ENCODE results near the gene AHI1.
"Not testable (repeated sequence)": the region's sequence is repeated elsewhere in the genome, so short reads cannot be mapped to it uniquely, and the experiment has no call there.

AHI1 gene

GRCh38 chr6:135254471-135254870, 243.1 kb downstream of the AHI1 start:
- no peak for DNase-seq

- DNase-seq, result no peak
Measured at GRCh38 chr6:135251498-135252441, 245.8 kb downstream of the AHI1 start.

GRCh38 chr6:135250751-135251497, 246.6 kb downstream of the AHI1 start:
- DNase-seq, result no peak

DNA sequence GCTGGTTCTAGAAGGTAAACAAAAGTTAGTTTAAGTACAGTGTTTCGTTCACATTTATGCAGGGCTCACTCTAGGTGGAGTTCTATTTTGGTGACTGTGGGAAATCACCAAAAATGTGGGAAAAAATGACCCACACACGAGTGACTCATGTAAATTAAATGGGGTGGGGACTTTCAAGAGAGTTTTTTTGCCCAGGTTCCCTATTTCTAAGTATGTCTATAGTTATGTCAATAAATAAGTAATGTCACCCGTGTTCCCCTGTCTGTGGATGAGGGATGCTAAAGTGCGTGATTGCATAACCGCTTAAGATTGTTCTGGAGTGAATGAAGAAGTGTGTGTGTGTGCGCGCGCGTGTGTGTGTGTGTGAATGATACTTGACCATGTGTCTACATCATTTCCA, 247.3 kb downstream of the AHI1 start:
- DNase-seq, result no peak

DNA sequence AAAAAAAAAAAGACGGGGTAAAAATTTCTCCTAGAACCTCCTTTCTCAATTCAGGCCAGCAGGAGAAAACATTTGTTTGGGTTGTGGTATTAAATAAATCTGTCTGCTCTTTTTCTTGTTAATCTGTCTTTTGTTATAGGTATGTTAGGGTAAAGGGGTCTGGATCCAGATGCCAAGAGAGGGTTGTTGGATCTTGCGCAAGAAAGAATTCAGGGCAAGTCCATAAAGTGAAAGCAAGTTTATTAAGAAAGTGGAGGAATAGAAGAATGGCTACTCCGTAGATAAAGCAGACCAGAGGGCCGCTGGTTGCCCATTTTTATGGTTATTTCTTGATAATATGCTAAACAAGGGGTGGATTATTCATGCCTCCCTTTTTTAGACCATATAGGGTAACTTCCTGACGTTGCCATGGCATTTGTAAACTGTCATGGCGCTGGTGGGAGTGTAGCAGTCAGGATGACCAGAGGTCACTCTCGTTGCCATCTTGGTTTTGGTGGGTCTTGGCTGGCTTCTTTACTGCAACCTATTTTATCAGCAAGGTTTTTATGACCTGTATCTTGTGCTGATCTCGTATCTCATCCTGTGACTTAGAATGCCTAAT, 251.0 kb downstream of the AHI1 start:
- DNase-seq, result not testable (repeated sequence)

- no peak for DNase-seq
Measured at GRCh38 chr6:135244805-135245204, 252.7 kb downstream of the AHI1 start.

- no peak for DNase-seq
Measured at GRCh38 chr6:135243871-135244796, 253.4 kb downstream of the AHI1 start.

DNA sequence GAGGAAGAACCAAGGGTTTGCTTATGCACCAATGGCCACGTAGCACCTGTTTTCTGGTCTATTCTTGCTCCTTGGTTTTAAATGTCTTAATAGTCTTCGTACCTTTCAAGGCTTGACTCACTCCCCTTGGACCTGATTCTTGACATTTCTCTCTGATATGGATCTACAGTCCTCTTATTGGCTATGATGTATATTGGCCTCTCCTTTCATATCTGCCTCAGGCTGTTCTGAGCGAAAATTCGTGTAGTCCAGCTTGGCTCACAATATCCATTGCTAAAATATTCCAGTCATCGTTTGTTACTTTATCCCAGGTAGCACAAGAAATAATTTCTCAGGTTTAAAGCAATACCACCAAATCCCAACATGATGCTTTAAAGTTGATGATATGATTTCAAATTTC, 256.8 kb downstream of the AHI1 start:
- no peak for DNase-seq

- DNase-seq, result no peak
Measured at GRCh38 chr6:135236732-135237131, 260.8 kb downstream of the AHI1 start.

GRCh38 chr6:135236319-135236718, 261.2 kb downstream of the AHI1 start:
- DNase-seq, result no peak

DNA sequence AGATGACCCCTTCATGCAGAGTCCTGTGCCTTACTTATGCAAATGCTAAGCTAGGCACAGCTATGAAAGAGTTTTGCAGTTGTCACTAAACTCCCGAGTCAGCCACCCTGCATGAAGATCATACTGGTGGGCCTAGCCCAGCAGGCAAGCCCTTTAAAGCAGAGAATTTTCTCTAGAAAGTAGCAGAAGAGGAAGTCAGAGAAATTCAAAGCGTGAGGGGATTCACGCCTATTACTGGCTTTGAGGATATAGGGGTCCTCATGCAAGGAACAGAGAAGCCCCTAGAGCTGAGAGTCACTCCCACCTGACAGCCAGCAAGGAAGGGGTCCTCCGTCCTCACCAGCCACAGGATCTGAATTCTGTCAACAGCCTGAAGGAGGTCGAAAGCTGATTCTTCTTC, 261.8 kb downstream of the AHI1 start:
- DNase-seq, result no peak

DNA sequence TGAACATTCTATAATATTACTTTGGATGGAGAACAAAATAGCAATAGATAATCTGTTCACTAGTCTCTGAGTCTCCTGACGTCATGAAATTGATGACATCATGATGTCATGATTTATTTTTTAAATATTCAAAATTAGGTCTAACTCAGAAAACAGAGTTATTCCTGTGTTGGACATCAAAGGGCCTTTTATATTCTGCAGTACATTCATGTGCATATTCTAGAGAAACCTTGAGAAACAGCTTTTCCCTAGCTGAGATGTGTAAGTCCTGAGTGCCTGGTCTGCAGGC, 263.1 kb downstream of the AHI1 start:
- no peak for DNase-seq

DNA sequence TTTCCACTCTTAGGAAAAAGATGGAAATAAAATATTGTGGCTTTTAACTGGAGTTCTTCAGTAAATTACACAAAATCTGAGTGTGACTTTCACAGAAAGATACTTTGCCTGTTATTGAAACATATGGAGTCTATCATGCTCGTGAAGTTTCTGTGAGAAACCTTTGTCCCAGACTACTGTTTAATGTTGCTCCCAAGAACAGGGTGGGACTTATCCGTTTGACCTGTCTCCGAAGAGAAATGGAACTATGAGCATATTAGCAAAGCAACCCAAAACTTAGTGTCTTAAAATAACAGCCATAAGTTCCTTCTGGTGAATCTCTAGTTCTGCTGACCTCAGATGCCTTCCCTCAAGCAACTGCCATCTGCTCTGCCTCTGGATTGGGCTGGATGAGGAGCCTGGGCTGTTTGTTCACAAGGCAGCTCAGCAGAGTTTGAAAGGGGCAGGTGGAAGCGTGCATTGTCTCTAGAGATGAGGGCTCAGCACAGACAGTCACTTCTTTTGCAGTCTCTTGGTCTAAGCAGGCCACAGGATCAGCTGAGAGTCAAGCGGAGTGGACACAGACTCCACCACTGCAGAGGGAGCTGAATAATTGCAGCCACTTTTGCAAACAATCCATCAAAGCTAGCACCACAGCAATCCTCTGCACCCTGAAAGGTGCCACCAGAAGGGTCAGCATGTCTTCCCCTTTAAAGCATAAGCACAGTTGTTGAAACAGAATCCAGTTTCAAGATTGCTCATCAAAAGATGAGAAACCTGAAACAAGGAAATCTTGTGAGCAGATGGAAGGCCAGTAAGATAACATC, 263.7 kb downstream of the AHI1 start:
- no peak for DNase-seq
